IPS-18c (cell line): ENCODE data around the gene SERPIND1.

Experiments used
- H3K4me3 ChIP-seq: 2 replicates; pipeline ENCODE4 v1.7.0; 2013; ENCODE audit warnings: low read depth, mild to moderate bottlenecking, low read length, moderate library complexity; ENCODE audit not compliant: insufficient read depth
- H3K9me3 ChIP-seq: one replicate; pipeline ENCODE4 v1.6.1; 2013; ENCODE audit warnings: mild to moderate bottlenecking, low read length, moderate library complexity; ENCODE audit not compliant: control insufficient read depth, insufficient read depth

SERPIND1 gene

GRCh38 chr22:20744456-20744855 lies 29.5 kb upstream of the SERPIND1 start:
- Histone ChIP-seq H3K4me3 (no peak overlapping the region), H3K9me3 (no peaks in the 10 kb centered on the region)

GRCh38 chr22:20745119-20745518 lies 28.8 kb upstream of the SERPIND1 start:
- Histone ChIP-seq H3K4me3 (no peak overlapping the region), H3K9me3 (no peaks in the 10 kb centered on the region)

GRCh38 chr22:20746431-20747189 lies 27.3 kb upstream of the SERPIND1 start:
- Histone ChIP-seq H3K4me3 (no peak overlapping the region), H3K9me3 (no peaks in the 10 kb centered on the region)

- no peaks in the 10 kb centered on the region for H3K9me3 ChIP-seq
- H3K4me3 ChIP-seq = no peak overlapping the region
These were observed 26.7 kb upstream of the SERPIND1 start for GRCh38 chr22:20747223-20747622.

GRCh38 chr22:20748082-20748481 lies 25.8 kb upstream of the SERPIND1 start:
- Histone ChIP-seq H3K9me3 (no peaks in the 10 kb centered on the region), H3K4me3 (no peak overlapping the region)

- no peaks in the 10 kb centered on the region for H3K9me3 ChIP-seq
These were observed 25.0 kb upstream of the SERPIND1 start for GRCh38 chr22:20748731-20749428.

GRCh38 chr22:20749453-20749852 lies 24.5 kb upstream of the SERPIND1 start:
- H3K9me3 ChIP-seq = no peaks in the 10 kb centered on the region
- H3K4me3 ChIP-seq = no peak overlapping the region

More at GRCh38 chr22:20748731-20749428, 25.0 kb upstream of the SERPIND1 start:
- H3K4me3 ChIP-seq = no peak overlapping the region

GRCh38 chr22:20750461-20751184 lies 23.3 kb upstream of the SERPIND1 start:
- H3K9me3 ChIP-seq = no peaks in the 10 kb centered on the region
- no peak overlapping the region for H3K4me3 ChIP-seq

GRCh38 chr22:20751185-20751851 lies 22.6 kb upstream of the SERPIND1 start:
- H3K4me3 ChIP-seq = no peak overlapping the region
- H3K9me3 ChIP-seq = no peaks in the 10 kb centered on the region

- no peak overlapping the region for H3K4me3 ChIP-seq
- H3K9me3 ChIP-seq = no peaks in the 10 kb centered on the region
These were observed 21.7 kb upstream of the SERPIND1 start for GRCh38 chr22:20752104-20752741.

GRCh38 chr22:20752873-20753272 lies 21.0 kb upstream of the SERPIND1 start:
- Histone ChIP-seq H3K9me3 (no peaks in the 10 kb centered on the region), H3K4me3 (no peak overlapping the region)

- Histone ChIP-seq H3K9me3 (no peaks in the 10 kb centered on the region), H3K4me3 (no peak overlapping the region)
These were observed 17.1 kb upstream of the SERPIND1 start for GRCh38 chr22:20756846-20757245.

- Histone ChIP-seq H3K9me3 (no peaks in the 10 kb centered on the region), H3K4me3 (no peak overlapping the region)
These were observed 15.2 kb upstream of the SERPIND1 start for GRCh38 chr22:20758688-20759087.

GRCh38 chr22:20760084-20760483 lies 13.8 kb upstream of the SERPIND1 start:
- Histone ChIP-seq H3K9me3 (no peaks in the 10 kb centered on the region), H3K4me3 (no peak overlapping the region)

GRCh38 chr22:20761536-20761935 lies 12.4 kb upstream of the SERPIND1 start:
- Histone ChIP-seq H3K9me3 (no peaks in the 10 kb centered on the region), H3K4me3 (no peak overlapping the region)

- no peaks in the 10 kb centered on the region for H3K9me3 ChIP-seq
These were observed 11.6 kb upstream of the SERPIND1 start for GRCh38 chr22:20762233-20762796.

More at GRCh38 chr22:20762233-20762796, 11.6 kb upstream of the SERPIND1 start:
- H3K4me3 ChIP-seq = no peak overlapping the region
